Parathyroid adenoma (tissue), 2 donors: ENCODE measurements around the gene CEMIP.

Source experiments
- H2AFZ ChIP-seq: fragments of 300-600 bp; sonication (generic); one replicate; pipeline ENCODE4 v1.7.0; 2017; ENCODE audit warnings: antibody characterized with exemption, mild to moderate bottlenecking
- H3K27ac ChIP-seq: fragments of 300-600 bp; sonication (generic); one replicate; pipeline ENCODE4 v1.7.0; 2017
- H3K27me3 ChIP-seq: fragments of 300-600 bp; sonication (generic); one replicate; pipeline ENCODE4 v1.7.0; 2017; ENCODE audit warnings: low read length; ENCODE audit not compliant: control insufficient read depth, insufficient read depth
- H3K36me3 ChIP-seq: fragments of 300-600 bp; sonication (generic); one replicate; pipeline ENCODE4 v1.7.0; 2017; ENCODE audit warnings: low read length; ENCODE audit not compliant: control insufficient read depth, insufficient read depth
- H3K4me1 ChIP-seq: fragments of 300-600 bp; sonication (generic); one replicate; pipeline ENCODE4 v1.7.0; 2017; ENCODE audit warnings: control low read depth
- H3K4me2 ChIP-seq: fragments of 300-600 bp; sonication (generic); one replicate; pipeline ENCODE4 v1.7.0; 2017; ENCODE audit warnings: low read length
- H3K4me3 ChIP-seq: fragments of 300-600 bp; sonication (generic); one replicate; pipeline ENCODE4 v1.7.0; 2017; ENCODE audit warnings: low read depth, low read length
- H3K79me2 ChIP-seq: fragments of 300-600 bp; sonication (generic); one replicate; pipeline ENCODE4 v1.7.0; 2017; ENCODE audit warnings: control low read depth
- H3K9ac ChIP-seq: fragments of 300-600 bp; sonication (generic); one replicate; pipeline ENCODE4 v1.7.0; 2017; ENCODE audit warnings: mild to moderate bottlenecking
- H3K9me3 ChIP-seq: fragments of 300-600 bp; sonication (generic); one replicate; pipeline ENCODE4 v1.7.0; 2017; ENCODE audit warnings: low read length; ENCODE audit not compliant: control insufficient read depth
- TF ChIP-seq, protein P1 (sequence below): fragments of 300-600 bp; sonication (generic); IDR thresholded peaks from one replicate; pipeline ENCODE4 v1.7.0; 2017; ENCODE audit warnings: antibody characterized with exemption, mild to moderate bottlenecking
- donor health status: primary hyperparathyroidism.

Gene CEMIP

DNA sequence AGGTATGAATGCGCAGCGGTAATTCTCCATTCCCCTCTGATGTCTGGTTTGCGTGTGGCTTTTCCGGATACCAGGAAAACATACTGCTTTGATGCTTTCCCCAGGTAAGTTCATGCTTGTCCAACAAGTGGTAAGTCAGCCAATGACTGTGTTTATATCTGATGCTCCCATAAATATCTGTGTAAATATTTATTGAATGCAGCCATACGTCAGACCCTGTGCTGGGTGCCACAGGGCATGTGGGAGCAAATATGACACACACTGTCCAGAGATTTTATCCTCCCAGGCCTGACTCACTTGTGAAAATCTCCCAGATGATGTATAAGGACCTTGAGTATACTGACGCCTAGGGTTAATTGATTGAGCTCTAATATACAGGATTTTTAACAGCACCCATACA is 29.6 kb upstream of the CEMIP start:
- H3K4me3 ChIP-seq: no peak overlapping the region
- H2AFZ ChIP-seq: no peak overlapping the region
- H3K9ac ChIP-seq: no peak overlapping the region
- no peak overlapping the region for H3K27ac ChIP-seq
- H3K79me2 ChIP-seq: no peaks in the 10 kb centered on the region
- TF ChIP-seq, protein P1, sequence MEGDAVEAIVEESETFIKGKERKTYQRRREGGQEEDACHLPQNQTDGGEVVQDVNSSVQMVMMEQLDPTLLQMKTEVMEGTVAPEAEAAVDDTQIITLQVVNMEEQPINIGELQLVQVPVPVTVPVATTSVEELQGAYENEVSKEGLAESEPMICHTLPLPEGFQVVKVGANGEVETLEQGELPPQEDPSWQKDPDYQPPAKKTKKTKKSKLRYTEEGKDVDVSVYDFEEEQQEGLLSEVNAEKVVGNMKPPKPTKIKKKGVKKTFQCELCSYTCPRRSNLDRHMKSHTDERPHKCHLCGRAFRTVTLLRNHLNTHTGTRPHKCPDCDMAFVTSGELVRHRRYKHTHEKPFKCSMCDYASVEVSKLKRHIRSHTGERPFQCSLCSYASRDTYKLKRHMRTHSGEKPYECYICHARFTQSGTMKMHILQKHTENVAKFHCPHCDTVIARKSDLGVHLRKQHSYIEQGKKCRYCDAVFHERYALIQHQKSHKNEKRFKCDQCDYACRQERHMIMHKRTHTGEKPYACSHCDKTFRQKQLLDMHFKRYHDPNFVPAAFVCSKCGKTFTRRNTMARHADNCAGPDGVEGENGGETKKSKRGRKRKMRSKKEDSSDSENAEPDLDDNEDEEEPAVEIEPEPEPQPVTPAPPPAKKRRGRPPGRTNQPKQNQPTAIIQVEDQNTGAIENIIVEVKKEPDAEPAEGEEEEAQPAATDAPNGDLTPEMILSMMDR: no peak
- no peaks in the 10 kb centered on the region for H3K36me3 ChIP-seq
- no peaks in the 10 kb centered on the region for H3K4me1 ChIP-seq
- H3K9me3 ChIP-seq: no peaks in the 10 kb centered on the region
- no peak overlapping the region for H3K4me2 ChIP-seq
- H3K27me3 ChIP-seq: no peaks in the 10 kb centered on the region

DNA sequence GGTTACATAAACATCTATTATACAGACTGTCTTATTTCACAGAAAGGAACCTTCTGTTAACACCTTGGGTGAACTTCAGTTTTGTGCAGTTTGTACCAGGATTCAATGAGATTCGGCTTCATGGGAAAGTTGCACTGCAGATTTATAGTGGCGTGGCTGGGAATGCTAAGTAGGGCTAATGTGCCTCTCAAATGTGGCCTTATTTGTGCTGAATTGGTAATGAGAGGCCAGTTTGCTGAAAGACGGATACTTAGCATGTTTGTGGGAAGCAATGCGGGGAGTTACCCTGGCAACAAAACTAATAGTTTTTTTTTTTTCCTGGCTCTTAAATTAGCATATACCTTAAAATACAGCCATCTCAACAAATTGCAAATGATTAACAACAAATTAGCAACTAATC is 28.6 kb upstream of the CEMIP start:
- TF ChIP-seq, protein P1: no peak
- no peaks in the 10 kb centered on the region for H3K9me3 ChIP-seq
- no peaks in the 10 kb centered on the region for H3K27me3 ChIP-seq
- H3K79me2 ChIP-seq: no peaks in the 10 kb centered on the region
- H3K4me2 ChIP-seq: no peak overlapping the region
- no peak overlapping the region for H3K27ac ChIP-seq
- H3K9ac ChIP-seq: no peak overlapping the region
- no peaks in the 10 kb centered on the region for H3K36me3 ChIP-seq
- no peak overlapping the region for H3K4me3 ChIP-seq
- no peak overlapping the region for H2AFZ ChIP-seq
- H3K4me1 ChIP-seq: no peaks in the 10 kb centered on the region

DNA sequence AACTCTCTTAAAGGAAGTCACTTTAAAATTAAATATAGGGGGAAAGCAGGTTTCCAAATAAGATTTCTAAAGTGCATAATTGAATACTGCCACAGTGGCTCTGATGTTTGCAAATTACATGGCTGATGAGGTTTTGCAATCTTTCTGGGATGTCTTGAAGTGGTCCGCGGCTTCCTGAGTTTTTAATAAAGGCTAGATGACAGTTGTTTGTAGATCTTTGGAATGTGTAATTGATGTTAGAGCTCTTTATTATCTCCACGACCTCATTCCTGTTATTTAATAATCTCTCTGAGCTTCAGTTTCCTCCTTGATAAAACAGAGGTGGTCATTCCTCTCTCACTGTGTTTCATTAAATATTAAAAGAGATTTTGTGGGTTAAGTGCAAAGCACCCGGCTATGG is 27.0 kb upstream of the CEMIP start:
- H3K4me2 ChIP-seq: no peak overlapping the region
- TF ChIP-seq, protein P1: no peak

DNA sequence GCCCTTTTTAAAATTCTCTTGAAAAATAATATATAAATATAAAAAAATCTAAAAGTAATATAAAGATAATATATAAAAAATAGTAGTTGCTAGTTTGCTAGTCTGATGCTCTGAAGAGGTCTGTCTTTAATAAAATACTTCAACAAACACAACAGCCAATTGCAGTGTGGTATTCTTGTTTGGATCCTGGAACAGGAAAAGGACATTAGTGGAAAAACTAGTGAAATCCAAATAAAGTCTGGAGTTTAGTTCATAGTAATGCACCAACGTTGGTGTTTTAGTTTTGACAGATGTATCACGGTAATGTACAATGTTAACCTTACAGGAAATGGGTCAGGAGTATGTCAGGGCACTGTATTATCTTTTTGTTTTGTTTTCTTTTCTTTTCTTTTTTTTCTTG is 26.0 kb upstream of the CEMIP start:
- Histone ChIP-seq H3K27ac (no peak overlapping the region), H3K27me3 (no peaks in the 10 kb centered on the region), H3K4me3 (no peak overlapping the region), H3K4me1 (no peaks in the 10 kb centered on the region), H3K4me2 (no peak overlapping the region), H3K36me3 (no peaks in the 10 kb centered on the region), H3K79me2 (no peaks in the 10 kb centered on the region), H3K9me3 (no peaks in the 10 kb centered on the region), H2AFZ (no peak overlapping the region), H3K9ac (no peak overlapping the region)
- TF ChIP-seq, protein P1: no peak

More for the DNA sequence above, 27.0 kb upstream of the CEMIP start:
- Histone ChIP-seq H3K79me2 (no peaks in the 10 kb centered on the region), H3K27me3 (no peaks in the 10 kb centered on the region), H3K9ac (no peak overlapping the region), H3K9me3 (no peaks in the 10 kb centered on the region), H3K27ac (no peak overlapping the region), H2AFZ (no peak overlapping the region), H3K4me3 (no peak overlapping the region), H3K4me1 (no peaks in the 10 kb centered on the region), H3K36me3 (no peaks in the 10 kb centered on the region)

DNA sequence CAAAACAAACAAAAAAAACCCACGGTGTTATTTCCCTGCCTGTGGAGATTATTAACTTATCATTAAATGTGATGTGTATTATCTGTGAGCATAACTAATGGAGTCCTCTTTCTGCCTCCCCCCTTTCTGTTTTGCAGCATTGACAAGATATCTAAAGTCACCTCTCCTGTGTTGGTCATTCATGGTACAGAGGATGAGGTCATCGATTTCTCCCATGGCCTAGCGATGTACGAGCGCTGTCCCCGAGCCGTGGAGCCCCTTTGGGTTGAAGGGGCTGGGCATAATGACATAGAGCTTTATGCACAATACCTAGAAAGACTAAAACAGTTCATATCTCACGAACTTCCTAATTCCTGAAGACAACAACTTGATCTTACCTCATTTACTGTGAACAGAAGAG is 25.2 kb upstream of the CEMIP start:
- Histone ChIP-seq H3K79me2 (no peaks in the 10 kb centered on the region), H2AFZ (no peak overlapping the region), H3K4me3 (no peak overlapping the region), H3K36me3 (no peaks in the 10 kb centered on the region), H3K27me3 (no peaks in the 10 kb centered on the region), H3K9me3 (no peaks in the 10 kb centered on the region), H3K9ac (no peak overlapping the region), H3K27ac (no peak overlapping the region), H3K4me2 (no peak overlapping the region), H3K4me1 (no peaks in the 10 kb centered on the region)
- TF ChIP-seq, protein P1: no peak
